Hepatocyte (in vitro differentiated cells): Measurements from ENCODE around the gene KIAA1217. TPM values are rescaled to one million over a fixed set of nuclear protein-coding genes. Genes with fewer than 3 reads are reported as not detected.

ENCODE experiments used
- DNase-seq: peaks from one replicate; pipeline ENCODE4 v3.0.0-alpha.2; 2016; ENCODE audit warnings: low spot score
- H2AFZ ChIP-seq: fragments of 200-600 bp; sonication (generic); 2 replicates; pipeline ENCODE4 v1.6.0; 2016; ENCODE audit warnings: antibody characterized with exemption, mild to moderate bottlenecking
- H3K27ac ChIP-seq: fragments of 200-600 bp; sonication (generic); 2 replicates; pipeline ENCODE4 v1.5.1; 2016; ENCODE audit warnings: mild to moderate bottlenecking
- H3K27me3 ChIP-seq: fragments of 200-600 bp; sonication (generic); 2 replicates; pipeline ENCODE4 v1.6.1; 2016
- H3K36me3 ChIP-seq: fragments of 200-600 bp; sonication (generic); replicated peaks from 2 replicates; pipeline ENCODE4 v1.5.1; 2016; ENCODE audit warnings: low read depth; ENCODE audit not compliant: insufficient read depth
- H3K4me1 ChIP-seq: fragments of 200-600 bp; sonication (generic); 2 replicates; pipeline ENCODE4 v1.5.1; 2016; ENCODE audit warnings: mild to moderate bottlenecking, moderate library complexity; ENCODE audit not compliant: insufficient read depth
- H3K4me2 ChIP-seq: fragments of 200-600 bp; sonication (generic); 2 replicates; pipeline ENCODE4 v1.6.0; 2016
- H3K4me3 ChIP-seq: fragments of 200-600 bp; sonication (generic); 2 replicates; pipeline ENCODE4 v1.5.1; 2016; ENCODE audit warnings: mild to moderate bottlenecking
- H3K79me2 ChIP-seq: fragments of 200-600 bp; sonication (generic); 2 replicates; pipeline ENCODE4 v1.6.0; 2017; ENCODE audit warnings: mild to moderate bottlenecking
- H3K9me2 ChIP-seq: fragments of 200-600 bp; sonication (generic); replicated peaks from 2 replicates; pipeline ENCODE4 v1.6.0; 2017; ENCODE audit warnings: mild to moderate bottlenecking; ENCODE audit not compliant: insufficient read depth
- H3K9me3 ChIP-seq: fragments of 200-600 bp; sonication (generic); 2 replicates; pipeline ENCODE4 v1.5.1; 2016; ENCODE audit warnings: low read depth, mild to moderate bottlenecking
- H4K20me1 ChIP-seq: fragments of 200-600 bp; sonication (generic); 2 replicates; pipeline ENCODE4 v1.6.0; 2016; ENCODE audit warnings: mild to moderate bottlenecking; ENCODE audit not compliant: insufficient read depth, poor library complexity, severe bottlenecking
- CTCF ChIP-seq: fragments of 200-600 bp; sonication (generic); IDR thresholded peaks from 2 replicates; pipeline ENCODE4 v1.5.1; 2016; ENCODE audit warnings: antibody characterized with exemption, mild to moderate bottlenecking; ENCODE audit not compliant: poor library complexity
- EZH2 ChIP-seq: fragments of 200-600 bp; sonication (generic); IDR thresholded peaks from 2 replicates; pipeline ENCODE4 v1.6.1; 2016; ENCODE audit warnings: antibody characterized with exemption, mild to moderate bottlenecking, borderline replicate concordance
- EZH2phosphoT487 ChIP-seq: fragments of 200-600 bp; sonication (generic); IDR thresholded peaks from one replicate; pipeline ENCODE4 v1.6.1; 2018; ENCODE audit warnings: antibody characterized with exemption, mild to moderate bottlenecking, low read depth, moderate library complexity; ENCODE audit not compliant: unreplicated experiment, severe bottlenecking
- WGBS: methylation state at CpG from one replicate; pipeline ENCODE4 v1.1.6; 2016; ENCODE audit warnings: low lambda C conversion rate; ENCODE audit errors: missing lambda C conversion rate; 5-methylcytosine and 5-hydroxymethylcytosine counted together
- polyA plus RNA-seq: library from polyadenylated mRNA; unstranded; fragments of >200 nt; fragmentation: Nextera tagmentation; extraction: Ambion mirVana; gene quantifications from 2 replicates; pipeline ENCODE4 v1.2.1, GENCODE V29; 2016
- total RNA-seq: library from RNA; depleted of rRNA; stranded (reverse); fragments of >200 nt; gene quantifications from 2 replicates; pipeline ENCODE4 v1.2.3, GENCODE V29; 2014

The KIAA1217 gene
- total and polyA plus RNA-seq, 2 experiments from 2014 or later, result 31.6 to 33.2 TPM

- Histone ChIP-seq H2AFZ (no peak overlapping the region), H3K4me3 (no peak overlapping the region), H3K79me2 (no peaks in the 10 kb centered on the region), H3K36me3 (no peaks in the 10 kb centered on the region), H3K9me3 (no peaks in the 10 kb centered on the region), H4K20me1 (no peaks in the 10 kb centered on the region), H3K9me2 (no peaks in the 10 kb centered on the region), H3K27me3 (no peaks in the 10 kb centered on the region), H3K4me2 (peak overlapping the region; percentile 42), H3K4me1 (peaks cover 5% of the 10 kb centered on the region), H3K27ac (peak overlapping the region; percentile 21)
- no peak for DNase-seq
- WGBS, result 61% methylated on average over 14 of the region's 14 CpGs
- no peak for TF ChIP-seq EZH2phosphoT487
These were observed 7.3 kb upstream of the KIAA1217 start for GRCh38 chr10:24201503-24202180.

GRCh38 chr10:24202181-24202570, 6.8 kb upstream of the KIAA1217 start:
- H3K4me1 ChIP-seq, result peaks cover 11% of the 10 kb centered on the region
- no peaks in the 10 kb centered on the region for H3K79me2 ChIP-seq
- H3K27me3 ChIP-seq, result no peaks in the 10 kb centered on the region
- no peak overlapping the region for H3K4me3 ChIP-seq
- peak; percentile 59 for DNase-seq
- peak overlapping the region; percentile 21 for H3K27ac ChIP-seq
- H3K9me2 ChIP-seq, result no peaks in the 10 kb centered on the region
- no peak overlapping the region for H2AFZ ChIP-seq
- H4K20me1 ChIP-seq, result no peaks in the 10 kb centered on the region
- H3K4me2 ChIP-seq, result peak overlapping the region; percentile 42
- no peaks in the 10 kb centered on the region for H3K36me3 ChIP-seq
- TF ChIP-seq EZH2 (no peak), EZH2phosphoT487 (no peak), CTCF (no peak)
- H3K9me3 ChIP-seq, result no peaks in the 10 kb centered on the region
- WGBS, result 53% methylated on average over 6 of the region's 6 CpGs

GRCh38 chr10:24205821-24206220, 3.1 kb upstream of the KIAA1217 start:
- no peak overlapping the region for H2AFZ ChIP-seq
- peaks cover 7% of the 10 kb centered on the region for H3K79me2 ChIP-seq
- peaks cover 32% of the 10 kb centered on the region for H3K4me1 ChIP-seq
- H3K36me3 ChIP-seq, result no peaks in the 10 kb centered on the region
- H4K20me1 ChIP-seq, result no peaks in the 10 kb centered on the region
- peak overlapping the region; percentile 94 for H3K27ac ChIP-seq
- H3K9me3 ChIP-seq, result no peaks in the 10 kb centered on the region
- H3K9me2 ChIP-seq, result no peaks in the 10 kb centered on the region
- H3K27me3 ChIP-seq, result no peaks in the 10 kb centered on the region
- no peak overlapping the region for H3K4me3 ChIP-seq
- WGBS, result 60% methylated on average over 6 of the region's 6 CpGs
- no peak for DNase-seq
- no peak overlapping the region for H3K4me2 ChIP-seq
- TF ChIP-seq EZH2 (no peak), EZH2phosphoT487 (no peak), CTCF (no peak)

GRCh38 chr10:24206334-24206733, 2.6 kb upstream of the KIAA1217 start:
- Histone ChIP-seq H3K36me3 (no peaks in the 10 kb centered on the region), H4K20me1 (no peaks in the 10 kb centered on the region), H3K4me1 (peaks cover 34% of the 10 kb centered on the region), H3K4me2 (no peak overlapping the region), H3K9me2 (no peaks in the 10 kb centered on the region), H2AFZ (no peak overlapping the region), H3K9me3 (no peaks in the 10 kb centered on the region), H3K27me3 (no peaks in the 10 kb centered on the region), H3K4me3 (no peak overlapping the region), H3K27ac (peak overlapping the region; percentile 94), H3K79me2 (peaks cover 12% of the 10 kb centered on the region)
- TF ChIP-seq EZH2phosphoT487, result no peak
- no peak for TF ChIP-seq EZH2
- no peak for TF ChIP-seq CTCF
- 61% methylated on average over 2 of the region's 2 CpGs for WGBS
- no peak for DNase-seq
